Upper lobe of left lung (tissue), 4 donors: ENCODE data around the gene RASSF3.

Experiments
- EP300 ChIP-seq, 4 donors: sonication (generic); formaldehyde crosslinking; IDR thresholded peaks; one replicate each; pipeline ENCODE4 v1.5.1; 2017; ENCODE audit warnings: antibody characterized with exemption in 4 of 4, control low read depth in 2 of 4
- POLR2A ChIP-seq, 4 donors: fragments of 450-650 bp; IDR thresholded peaks; one replicate each; pipeline ENCODE4 v1.5.1; 2016 to 2017; ENCODE audit warnings: antibody characterized with exemption in 4 of 4, mild to moderate bottlenecking in 2 of 4
- POLR2AphosphoS5 ChIP-seq, 2 donors: sonication (generic); formaldehyde crosslinking; IDR thresholded peaks; one replicate each; pipeline ENCODE4 v1.5.1; 2017; ENCODE audit warnings: antibody characterized with exemption in 2 of 2
- TF ChIP-seq, protein P1 (sequence below), 6 experiments: fragments of 450-650 bp in 4 of 6; fragments of 200-600 bp in 2 of 6; sonication (generic) in 2 of 6; IDR thresholded peaks; one replicate each; pipeline ENCODE4 v1.5.1; 2016 to 2019; ENCODE audit warnings: antibody characterized with exemption in 6 of 6

DNA sequence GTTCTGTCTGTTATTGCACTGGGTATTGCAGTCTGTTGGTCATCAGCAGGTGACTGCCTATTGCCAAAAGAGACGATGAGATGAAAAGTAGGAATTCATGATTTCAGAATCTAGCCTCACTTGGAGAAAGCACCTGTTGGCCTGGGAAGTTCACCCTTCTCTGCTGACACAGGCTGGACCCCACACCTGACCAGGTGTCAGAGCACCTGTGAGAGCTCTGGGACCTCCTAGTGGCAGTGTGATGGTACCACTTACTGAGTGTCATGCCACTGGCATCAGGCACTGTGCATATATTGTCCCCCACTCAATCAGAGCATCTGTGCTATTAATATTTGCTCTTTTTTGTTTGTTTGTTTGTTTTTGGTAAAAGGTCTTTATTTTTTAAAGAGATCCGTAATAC lies 68.0 kb downstream of the RASSF3 start:
- TF ChIP-seq, protein P1, sequence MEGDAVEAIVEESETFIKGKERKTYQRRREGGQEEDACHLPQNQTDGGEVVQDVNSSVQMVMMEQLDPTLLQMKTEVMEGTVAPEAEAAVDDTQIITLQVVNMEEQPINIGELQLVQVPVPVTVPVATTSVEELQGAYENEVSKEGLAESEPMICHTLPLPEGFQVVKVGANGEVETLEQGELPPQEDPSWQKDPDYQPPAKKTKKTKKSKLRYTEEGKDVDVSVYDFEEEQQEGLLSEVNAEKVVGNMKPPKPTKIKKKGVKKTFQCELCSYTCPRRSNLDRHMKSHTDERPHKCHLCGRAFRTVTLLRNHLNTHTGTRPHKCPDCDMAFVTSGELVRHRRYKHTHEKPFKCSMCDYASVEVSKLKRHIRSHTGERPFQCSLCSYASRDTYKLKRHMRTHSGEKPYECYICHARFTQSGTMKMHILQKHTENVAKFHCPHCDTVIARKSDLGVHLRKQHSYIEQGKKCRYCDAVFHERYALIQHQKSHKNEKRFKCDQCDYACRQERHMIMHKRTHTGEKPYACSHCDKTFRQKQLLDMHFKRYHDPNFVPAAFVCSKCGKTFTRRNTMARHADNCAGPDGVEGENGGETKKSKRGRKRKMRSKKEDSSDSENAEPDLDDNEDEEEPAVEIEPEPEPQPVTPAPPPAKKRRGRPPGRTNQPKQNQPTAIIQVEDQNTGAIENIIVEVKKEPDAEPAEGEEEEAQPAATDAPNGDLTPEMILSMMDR (IDR thresholded peaks at IDR 0.05) = no peak
- no peak for TF ChIP-seq POLR2A (IDR thresholded peaks at IDR 0.05)
- no peak for TF ChIP-seq POLR2AphosphoS5 (IDR thresholded peaks at IDR 0.05)
- TF ChIP-seq EP300 (IDR thresholded peaks at IDR 0.05) = no peak
